NCI-H446 (cell line): Measurements from ENCODE around the gene HLCS.

Experiments
- DNase-seq, 2 experiments: peaks; one replicate each; lab custom pipeline; 2025; lab: John Stamatoyannopoulos, UW

Gene HLCS

DNA sequence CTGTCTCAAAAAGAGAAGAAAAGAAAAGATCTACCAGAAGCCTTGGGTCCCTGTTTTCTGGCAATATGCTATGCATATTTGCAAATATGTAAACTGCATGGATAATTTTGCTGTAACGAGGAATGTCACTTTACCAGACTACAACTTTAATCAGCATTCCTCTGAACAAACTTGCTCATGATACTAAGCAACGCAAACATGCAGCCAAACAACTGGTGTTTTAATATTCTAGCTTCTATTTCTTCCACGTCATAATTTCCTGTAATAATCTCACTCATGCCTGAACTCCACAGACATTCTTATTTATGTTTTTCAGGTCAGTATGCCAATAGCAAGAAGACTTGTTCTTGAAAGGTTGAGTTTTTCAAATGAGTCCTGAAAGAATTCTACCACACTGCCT is 153.4 kb downstream of the HLCS start:
- no peak for DNase-seq

DNA sequence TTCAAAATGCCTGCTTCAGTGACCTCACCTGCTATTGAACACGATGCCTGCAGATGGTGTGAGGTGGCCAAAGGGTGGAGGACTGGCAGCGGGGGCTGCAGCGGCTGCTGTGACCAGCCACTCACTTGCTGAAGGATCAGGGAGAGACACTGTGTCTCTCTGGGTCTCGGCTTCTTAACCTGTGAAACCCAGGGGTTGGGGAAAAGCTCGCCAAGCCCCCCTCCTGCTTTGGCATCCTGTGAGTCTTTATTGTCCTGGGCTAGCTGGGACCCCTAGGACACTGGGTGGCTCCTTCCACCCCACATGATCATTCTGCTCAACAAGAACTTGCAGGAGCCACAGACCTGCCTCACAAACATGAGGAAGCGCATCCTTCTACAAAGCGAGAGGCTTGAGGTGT is 154.7 kb downstream of the HLCS start:
- no peak for DNase-seq

DNA sequence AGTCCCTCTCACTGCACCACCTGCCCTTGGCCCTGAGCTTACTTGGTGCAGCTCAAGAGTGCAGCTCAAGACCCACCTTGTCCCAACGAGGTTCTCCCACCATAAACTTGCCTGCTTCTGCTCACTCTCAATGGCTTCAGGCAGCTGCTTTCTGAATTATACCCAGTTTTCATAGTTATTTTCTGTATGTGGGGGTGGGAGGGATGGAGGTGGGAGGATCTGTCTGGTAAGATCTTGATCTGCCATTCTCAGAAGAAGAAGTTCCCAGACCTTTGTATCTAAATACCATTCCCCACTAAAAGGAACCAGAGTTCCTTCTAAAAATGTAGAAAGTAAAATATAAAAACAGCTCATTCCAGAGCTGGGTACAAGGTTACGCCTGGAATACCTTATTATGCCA is 156.0 kb downstream of the HLCS start:
- no peak for DNase-seq

DNA sequence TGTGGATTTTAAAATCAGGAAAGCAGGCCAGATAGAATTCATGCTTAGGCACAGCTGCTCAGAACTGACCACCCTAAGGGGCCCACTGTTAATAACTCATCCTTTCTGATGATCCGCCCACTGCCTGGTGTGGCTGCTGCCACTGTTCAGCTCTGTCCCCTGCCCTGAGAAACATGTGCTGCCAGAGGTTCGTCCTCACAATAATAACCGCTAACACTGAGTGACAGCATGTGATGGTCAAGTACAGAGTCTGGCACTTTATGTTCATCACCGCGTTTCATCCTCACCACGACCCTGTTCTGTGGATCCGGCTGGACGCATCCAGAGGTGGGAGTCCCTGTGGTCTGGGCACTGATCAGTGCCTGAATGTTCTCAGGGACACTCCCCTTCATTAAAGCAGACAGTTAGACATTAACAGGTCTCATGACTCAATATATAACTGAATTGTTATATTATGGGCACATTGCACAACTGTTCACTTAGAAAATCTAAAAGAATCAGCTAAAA is 159.0 kb downstream of the HLCS start:
- DNase-seq, result no peak

DNA sequence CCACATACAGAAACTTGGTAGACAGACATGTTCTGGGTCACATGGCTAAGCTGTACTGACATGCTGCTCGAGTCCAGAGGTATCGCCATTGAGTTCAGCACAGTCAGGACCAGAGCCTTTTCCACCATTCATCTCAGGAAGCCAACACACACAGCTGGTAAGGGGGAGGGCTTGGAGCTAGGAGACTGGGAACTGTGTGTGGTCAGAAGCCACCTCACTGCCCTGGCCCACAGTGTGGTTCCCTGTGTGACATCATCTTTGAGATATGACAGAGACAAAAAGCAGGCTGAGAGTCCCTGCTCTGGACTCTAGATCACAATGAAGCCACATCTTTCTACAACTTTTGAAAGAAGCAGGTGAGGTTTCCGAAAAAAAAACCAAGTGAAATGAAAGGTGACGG is 160.4 kb downstream of the HLCS start:
- no peak for DNase-seq

DNA sequence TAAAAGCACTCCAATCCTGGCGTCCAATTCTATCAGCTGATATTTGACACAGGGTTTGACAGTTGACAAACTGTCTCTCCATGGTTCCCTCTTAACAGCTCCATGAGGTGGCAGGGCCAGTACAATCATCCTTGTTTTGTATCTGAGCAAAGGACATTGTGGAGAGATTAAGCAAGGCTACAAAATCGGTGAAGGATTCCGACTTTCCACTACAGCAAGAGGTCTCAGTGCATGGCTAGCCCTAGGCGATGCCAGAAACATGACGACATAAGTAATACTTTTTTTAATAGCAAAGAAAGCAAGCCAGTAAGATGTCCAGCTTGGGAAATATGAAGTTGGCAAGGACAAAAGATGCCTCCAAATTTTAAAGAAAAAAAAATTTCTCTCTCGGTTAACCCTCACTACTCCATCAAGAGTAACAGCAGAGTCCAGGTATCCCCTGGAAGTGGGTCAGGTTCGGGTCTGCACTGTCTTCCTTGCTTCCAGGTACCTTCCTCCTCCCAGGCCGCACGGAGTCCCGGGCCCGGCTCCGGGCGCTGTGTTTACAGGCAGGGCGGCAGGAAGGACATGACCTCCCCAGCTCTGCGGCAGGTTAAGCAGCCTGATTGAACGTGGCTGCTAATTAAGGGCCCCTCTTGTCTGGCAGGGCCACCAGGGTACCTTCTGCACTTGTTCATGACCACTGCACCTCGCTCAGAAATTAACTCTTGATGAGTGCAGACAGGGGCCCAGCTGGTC is 161.4 kb downstream of the HLCS start:
- no peak for DNase-seq

DNA sequence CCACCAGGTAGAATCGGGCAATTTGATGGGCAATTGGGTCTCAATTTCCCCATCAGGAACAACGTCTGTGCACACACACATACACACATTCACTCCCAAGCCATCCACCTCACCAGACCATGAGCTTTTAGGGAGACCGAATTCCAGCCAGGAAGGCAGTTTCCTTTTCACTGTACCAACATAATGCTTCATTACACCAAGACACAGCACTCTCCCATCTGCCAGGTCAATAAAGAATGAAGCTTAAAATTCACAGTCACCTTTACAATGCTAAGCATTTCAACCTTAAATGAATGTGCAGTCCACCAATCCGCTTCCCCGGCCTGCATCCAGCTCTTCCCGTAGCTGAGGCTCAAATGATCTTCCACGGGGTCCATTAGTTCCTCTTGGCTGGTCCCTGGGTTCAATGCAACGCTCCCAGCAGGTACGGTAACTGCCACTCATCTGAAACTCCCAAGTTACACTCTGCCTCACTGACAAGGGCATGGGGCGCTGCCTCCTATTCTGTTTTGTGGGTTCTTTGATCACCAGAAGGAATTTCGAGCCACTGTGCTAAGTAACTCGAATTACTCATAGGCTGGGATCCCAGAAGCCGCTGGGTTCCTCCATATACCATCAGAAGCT is 162.5 kb downstream of the HLCS start:
- no peak for DNase-seq

DNA sequence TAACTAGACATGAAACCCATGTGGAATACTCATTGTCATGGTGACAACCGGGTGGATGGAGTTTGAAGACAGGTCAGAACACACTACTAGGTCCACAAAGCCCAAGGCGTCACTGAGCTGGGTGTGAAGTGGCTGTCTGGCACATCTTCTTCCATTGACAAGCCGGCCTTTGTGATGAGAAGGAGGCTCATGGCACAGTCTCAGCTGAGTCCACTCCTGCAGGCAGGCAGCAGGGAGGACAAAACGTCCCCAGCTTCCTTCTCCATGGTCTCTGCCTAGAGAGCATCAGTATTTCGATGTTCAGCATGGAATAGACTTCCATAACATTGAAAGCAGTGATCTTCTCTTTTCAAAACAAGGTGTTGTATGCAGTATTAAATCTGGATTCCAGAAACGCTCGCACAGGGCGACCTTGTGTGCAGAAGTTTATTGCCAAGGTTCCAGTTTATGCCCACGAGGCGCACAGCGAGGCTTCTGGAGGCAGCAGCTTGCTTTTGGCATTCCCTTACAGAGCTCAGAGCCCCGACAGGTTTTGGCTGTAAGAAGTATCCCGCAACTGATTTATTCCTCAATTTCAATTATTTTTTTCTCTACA is 163.3 kb downstream of the HLCS start:
- DNase-seq, result no peak

DNA sequence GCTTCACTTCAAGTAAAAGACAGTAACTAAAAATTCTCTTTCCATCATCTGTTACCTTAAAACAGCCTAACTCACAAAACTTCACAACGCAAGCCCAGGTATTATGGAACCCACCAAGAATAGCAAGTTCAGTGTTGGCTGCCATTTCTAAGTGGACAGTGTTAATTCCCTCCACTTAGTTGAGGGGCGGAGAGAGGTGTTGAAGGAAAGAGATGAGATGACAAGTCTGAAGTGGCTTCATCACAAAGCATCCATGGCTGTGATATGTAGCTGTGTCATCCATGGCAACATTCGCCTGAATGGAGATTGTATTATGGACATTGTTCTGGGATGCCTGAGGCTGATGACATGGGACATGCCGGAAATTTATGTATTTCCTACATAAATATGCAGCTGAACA is 165.7 kb downstream of the HLCS start:
- no peak for DNase-seq

DNA sequence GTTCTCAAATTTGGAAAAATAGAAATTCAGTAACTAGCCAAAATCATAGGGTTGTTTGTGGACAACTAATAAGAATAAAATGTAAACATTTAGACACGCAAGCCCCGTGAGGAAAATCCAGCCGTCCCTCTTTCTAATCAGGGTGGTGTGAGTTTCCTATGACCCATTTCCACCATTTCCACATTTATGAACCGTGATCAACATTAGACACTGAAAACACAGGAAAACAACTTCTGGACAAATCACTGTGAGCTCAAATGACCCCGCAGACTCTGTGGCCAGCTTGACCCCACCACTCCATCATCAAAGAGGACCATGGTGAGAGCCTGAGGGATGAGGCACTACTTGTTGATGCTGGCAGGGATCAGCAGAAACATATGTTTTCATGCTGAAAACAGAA is 166.6 kb downstream of the HLCS start:
- DNase-seq, result no peak

DNA sequence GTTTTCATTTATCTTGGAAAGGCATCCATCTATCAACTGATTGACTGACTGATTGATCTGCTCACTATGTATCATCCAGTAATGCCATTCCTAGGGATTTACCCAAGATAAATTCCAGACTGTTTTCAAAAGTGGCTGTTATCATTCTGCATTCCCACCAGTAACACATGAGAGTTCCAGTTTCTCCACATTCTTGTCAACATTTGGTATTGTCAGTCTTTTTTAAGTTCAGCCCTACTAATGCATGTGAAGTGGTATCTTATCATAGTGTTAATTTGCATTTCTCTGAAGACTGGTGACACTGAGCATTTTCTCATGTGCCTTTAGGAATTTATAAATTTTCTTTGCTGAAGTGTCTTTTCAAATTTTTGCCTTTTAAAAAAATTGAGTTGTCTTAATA is 168.0 kb downstream of the HLCS start:
- no peak for DNase-seq

DNA sequence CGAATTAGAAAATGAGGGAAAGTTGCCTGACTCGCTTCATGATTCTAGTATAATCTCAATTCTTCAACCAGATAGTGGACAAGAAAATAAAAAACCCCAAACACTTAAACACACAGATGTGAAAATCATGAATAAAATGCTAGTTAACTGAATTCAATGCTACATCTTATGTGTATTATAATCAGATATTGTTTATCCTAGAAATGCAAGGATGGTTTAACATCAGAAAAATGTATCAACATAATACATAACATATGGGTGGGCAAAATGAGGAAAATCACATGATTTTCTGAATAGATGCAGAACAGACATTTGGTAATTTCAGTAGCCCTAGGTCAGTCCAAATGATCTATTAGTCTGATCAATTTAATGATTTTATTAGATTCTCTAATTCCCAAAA is 170.4 kb downstream of the HLCS start:
- DNase-seq, result no peak

DNA sequence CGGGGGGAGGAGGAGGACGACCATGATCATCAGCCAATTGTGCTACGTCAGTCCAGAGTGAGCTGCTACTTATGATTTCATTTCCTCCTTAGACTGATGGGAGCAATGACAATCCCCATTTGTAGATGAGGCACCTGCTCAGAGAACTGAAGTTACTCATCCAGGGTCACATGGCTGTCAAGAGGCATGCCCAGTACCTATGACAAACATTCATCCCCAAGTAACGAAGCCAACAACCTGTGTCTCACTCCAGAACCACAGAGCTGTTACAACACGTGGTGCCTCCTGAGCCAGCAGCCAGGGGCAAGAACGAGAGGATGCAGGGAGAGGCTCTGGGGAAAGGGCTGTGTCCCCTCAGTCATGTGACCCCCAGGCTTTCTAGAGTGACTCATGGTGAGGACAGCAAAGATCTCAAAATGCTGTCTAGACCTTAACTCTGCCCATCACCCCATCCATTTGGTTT is 173.9 kb downstream of the HLCS start:
- DNase-seq, result no peak

DNA sequence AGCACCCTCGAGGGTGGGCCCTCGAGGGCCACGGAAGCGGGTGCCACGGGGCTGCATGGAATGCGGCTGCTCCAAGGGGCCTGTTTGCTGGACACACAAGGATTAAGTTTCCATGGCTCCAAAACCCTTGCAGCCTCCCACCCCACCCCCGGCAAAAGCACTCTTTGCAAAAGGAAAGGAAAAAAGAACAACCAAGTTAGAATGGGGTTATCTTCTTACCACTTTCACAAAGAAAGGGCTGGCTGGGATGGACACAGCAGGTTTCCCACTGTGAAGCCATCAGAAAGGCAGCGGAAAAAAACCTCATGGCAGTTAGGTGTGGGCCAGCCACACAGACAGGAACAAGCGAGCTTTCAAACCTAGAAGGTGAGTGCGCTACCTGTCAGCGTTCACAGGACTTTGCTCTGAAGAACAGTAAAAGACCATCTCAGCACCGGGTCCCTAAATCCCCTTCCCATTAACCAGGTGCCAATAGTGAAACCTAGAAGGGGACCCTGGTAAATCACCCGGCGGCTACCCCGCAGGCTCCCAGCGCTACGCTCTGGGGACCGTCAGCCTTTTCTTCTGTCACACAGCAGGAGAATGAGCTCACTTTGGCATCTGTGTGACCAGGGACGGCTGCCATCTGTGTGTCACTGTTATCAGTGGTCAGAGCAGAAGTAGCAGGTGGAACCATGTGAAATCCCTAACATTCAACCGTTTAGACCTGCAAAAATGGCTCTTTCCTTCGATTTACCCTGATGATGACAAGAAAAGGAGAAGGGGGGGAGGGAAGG is 174.6 kb downstream of the HLCS start:
- DNase-seq, result no peak

DNA sequence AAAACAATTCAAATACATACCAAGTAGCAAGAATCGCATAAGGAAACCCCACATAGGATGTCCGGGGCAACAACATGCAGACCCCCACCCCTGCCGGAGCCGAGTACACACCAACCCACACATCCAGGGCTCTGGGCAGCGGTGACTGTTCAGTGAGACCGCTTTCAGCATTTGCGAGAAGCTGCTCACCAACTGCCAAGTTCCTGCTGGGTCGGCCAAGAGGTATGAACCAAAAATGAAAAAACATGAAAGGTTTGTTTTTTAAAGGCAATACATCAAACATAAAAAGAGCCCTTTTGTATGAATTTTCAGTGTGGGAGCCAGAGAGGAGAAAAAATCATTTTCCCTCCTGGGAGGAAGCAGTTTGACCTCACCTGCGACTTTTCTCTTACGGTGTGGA is 175.3 kb downstream of the HLCS start:
- DNase-seq, result no peak

DNA sequence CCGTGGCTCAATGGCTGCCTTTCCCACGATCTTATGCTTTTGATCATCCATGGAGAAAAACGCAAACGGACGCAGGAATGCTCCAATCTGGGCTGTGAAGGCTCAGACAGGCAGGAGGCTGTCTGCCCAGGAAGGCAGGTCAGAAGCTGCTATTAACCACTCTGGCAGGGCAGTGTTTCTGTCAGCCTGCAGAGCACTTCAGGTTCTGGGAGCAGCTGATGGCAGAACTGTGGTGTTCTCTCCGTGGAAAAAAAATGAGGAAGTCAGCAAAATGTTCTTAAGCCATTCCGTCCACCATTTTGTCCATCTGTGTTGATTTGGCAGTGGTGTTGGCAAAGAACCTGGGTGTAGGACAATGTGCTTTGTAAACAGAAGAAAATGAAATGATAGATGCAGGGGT is 175.9 kb downstream of the HLCS start:
- DNase-seq, result peak; percentile 12 to 23

DNA sequence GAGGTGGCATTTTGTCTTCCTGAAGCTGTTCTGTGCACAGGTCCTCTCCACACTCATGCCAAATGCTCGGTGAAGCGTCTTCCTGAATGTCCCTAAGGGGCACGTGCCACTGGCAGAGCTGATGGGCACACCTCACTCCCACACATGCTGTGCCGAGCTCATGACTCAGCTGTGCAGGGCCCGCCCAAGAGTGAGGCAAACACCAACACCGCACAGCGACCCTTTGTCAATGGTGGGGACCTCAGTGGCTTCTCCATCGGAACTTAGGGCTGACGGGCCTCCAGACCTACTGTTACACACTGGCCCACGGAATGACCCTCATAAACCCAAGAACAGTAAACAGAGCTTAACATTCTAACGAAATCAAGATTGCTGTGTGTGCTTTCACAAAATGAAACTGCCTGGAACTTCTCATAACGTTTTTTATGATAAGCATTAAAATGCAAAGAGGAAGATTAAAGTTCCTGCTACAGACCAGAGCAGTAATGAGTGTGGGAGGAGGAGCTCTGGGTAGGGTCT is 178.3 kb downstream of the HLCS start:
- DNase-seq, result peak in 1 of 2 experiments; percentile 23

DNA sequence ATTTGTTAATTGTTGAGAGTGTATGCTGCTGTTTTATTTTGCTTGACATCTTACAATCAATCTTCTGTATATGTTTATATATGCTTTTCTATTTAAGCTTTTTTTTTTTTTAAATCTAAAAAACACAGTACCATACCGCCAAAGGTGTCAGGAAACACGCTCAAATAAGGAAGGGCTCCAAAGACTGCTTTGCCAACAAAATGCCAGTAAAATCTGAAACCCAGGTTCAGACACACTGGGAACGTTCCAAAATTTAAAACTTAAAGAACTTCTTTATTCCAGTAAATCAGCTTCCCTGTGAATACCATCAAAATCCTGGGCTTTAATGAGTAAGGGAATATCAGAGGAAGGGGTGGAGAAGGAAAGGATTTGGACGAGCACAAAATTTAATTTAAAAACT is 180.3 kb downstream of the HLCS start:
- DNase-seq, result no peak

DNA sequence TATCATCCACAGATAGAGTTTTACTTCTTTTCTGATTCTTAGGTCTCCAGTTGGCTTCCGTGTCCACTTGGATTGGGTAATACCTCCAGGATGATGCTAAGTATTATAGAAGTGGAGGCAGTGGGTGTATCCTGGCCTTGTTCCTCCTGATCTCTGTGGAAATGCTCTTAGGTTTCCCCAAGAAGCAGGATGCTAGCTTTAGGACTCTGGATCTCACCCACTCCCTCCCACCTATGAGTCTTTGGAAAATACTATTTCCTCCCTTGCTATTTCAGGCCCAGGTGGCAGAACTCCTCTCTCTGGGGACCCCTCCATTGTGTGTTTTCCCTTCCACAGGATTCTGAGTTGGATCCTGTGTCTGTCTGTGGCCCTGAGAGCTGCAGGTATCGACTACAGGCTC is 180.9 kb downstream of the HLCS start:
- DNase-seq, result no peak

DNA sequence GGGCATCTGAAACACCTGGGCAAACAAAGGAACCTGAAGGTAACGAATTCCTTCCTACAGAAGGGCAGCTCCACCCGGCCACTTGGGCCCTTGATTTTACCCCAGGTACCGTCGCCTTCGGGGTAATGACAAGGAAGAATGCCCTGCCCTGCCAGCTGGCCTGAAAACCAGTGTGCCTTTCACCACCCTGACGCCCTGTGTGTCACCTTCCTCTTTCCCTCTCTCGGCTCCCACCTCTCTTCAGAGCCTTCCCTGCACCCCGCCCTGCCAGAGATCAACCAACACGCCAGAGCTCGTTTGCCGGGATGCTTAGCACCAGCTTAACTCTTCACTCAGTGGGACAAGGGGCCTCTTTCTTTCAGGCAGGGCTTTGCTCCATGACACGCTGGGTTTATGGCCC is 181.5 kb downstream of the HLCS start:
- DNase-seq, result no peak

DNA sequence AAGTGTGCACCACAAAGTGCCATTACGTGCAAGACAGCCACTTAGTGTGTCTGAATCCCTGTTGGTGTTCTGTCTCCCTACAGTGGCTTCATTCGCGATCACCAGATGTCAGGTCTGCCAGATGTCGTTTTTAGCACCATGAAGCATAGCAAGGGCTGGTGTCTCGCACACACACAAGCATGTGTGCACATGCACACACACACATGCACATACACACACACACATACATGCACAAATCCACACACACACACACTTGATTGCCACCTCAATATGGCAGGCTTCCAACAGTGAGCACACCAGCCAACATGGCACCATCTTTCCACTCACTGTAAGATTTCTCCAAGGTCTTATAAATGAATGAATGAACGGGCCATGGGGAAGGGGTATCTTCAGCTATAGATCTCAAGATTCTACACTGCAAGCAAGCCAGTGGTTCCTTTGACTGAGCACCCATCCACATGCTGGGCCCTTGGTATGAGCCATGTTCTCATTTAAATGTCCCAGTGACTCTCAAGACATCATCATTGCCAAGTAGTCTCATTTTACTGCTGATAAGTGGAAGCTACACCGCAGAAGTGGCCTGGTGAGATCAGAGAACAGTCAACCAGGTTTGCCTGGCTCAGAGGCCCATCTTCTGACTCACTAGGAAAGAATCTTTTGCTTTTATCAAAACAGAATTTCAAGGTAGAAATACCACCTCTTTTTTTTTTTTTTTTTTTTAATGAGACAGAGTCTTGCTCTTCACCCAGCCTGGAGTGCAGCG is 182.7 kb downstream of the HLCS start:
- DNase-seq, result no peak

DNA sequence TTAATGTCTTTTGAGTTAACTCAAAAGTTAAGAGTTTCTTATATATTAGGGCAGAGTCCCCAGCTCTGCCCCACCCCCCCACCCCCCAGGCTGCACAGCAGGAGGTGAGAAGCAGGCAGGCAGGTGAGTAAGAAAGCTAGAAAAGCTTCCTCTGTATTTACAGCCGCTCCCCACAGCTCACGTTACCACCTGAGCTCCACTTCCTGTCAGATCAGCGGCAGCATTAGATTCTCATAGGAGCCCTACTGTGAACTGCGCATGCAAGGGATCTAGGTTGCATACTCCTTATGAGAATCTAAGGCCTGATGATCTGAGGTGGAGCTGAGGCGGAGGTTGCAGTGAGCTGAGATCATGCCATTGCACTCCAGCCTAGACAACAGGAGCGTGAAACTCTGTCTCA is 185.6 kb downstream of the HLCS start:
- DNase-seq, result no peak
